H1 (cell line): ENCODE data around the gene RGS14. TPM values are rescaled to one million over a fixed set of nuclear protein-coding genes. Genes with fewer than 3 reads are reported as not detected.

ENCODE experiments used
- CTCF ChIA-PET: fragments of 300-600 bp; sonication (Branson Sonifier 250); formaldehyde crosslinking; loops from one replicate; lab custom pipeline; 2021; ENCODE audit not compliant: partially characterized antibody; lab: Charles Lee
- POLR2A ChIA-PET: fragments of 300-600 bp; sonication (Branson Sonifier 250); formaldehyde crosslinking; loops from one replicate; lab custom pipeline; 2021; ENCODE audit warnings: inconsistent platforms; ENCODE audit not compliant: partially characterized antibody; lab: Charles Lee
- DNase-seq, 2 experiments: peaks; one replicate each; pipeline versions ENCODE4 v3.0.0 to v3.0.0-alpha.2; 2010 to 2022; ENCODE audit warnings: low spot score in 2 of 2, low read depth in 1 of 2, mixed read lengths in 1 of 2
- FAIRE-seq: peaks from 2 replicates; lab custom pipeline; 2011; peaks lifted over from hg19 to GRCh38; lab: Jason Lieb, UNC
- H2AFZ ChIP-seq: 2 replicates; pipeline ENCODE4 v1.8.1; 2012; ENCODE audit warnings: low read length, inconsistent platforms
- H2AK5ac ChIP-seq: 2 replicates; pipeline ENCODE4 v1.6.1; 2013; ENCODE audit warnings: low read depth, low read length
- H2BK120ac ChIP-seq: replicated peaks from 2 replicates; pipeline ENCODE3; 2013; ENCODE audit warnings: low read depth, low read length, inconsistent platforms
- H2BK12ac ChIP-seq: 2 replicates; pipeline ENCODE4 v1.6.1; 2013; ENCODE audit warnings: low read depth, low read length
- H2BK15ac ChIP-seq: 2 replicates; pipeline ENCODE4 v1.6.1; 2013; ENCODE audit warnings: low read length
- H2BK20ac ChIP-seq: 2 replicates; pipeline ENCODE4 v1.6.1; 2013; ENCODE audit warnings: low read length
- H2BK5ac ChIP-seq: 2 replicates; pipeline ENCODE4 v1.6.1; 2013; ENCODE audit warnings: low read depth, low read length
- H3K14ac ChIP-seq: 2 replicates; pipeline ENCODE4 v1.6.1; 2013; ENCODE audit warnings: inconsistent platforms; ENCODE audit not compliant: insufficient read length
- H3K18ac ChIP-seq: 2 replicates; pipeline ENCODE4 v1.6.1; 2013; ENCODE audit warnings: low read length; ENCODE audit errors: extremely low read depth
- H3K23ac ChIP-seq: 2 replicates; pipeline ENCODE4 v1.6.1; 2013; ENCODE audit warnings: inconsistent platforms; ENCODE audit not compliant: insufficient read length
- H3K23me2 ChIP-seq: 2 replicates; pipeline ENCODE4 v1.6.1; 2013; ENCODE audit warnings: low read depth, low read length
- H3K27ac ChIP-seq: 2 replicates; pipeline ENCODE4 v1.6.1; 2011; ENCODE audit warnings: low read depth, low read length, inconsistent platforms
- H3K27me3 ChIP-seq, 4 experiments: replicated peaks in 1 of 4; 1 replicate in 1 of 4; 2 replicates in 3 of 4; pipeline versions ENCODE4 v1.6.1 to v1.8.1; 2011 to 2013; ENCODE audit warnings: low read length in 3 of 4, mild to moderate bottlenecking in 3 of 4, inconsistent platforms in 2 of 4, mixed read lengths in 2 of 4, moderate library complexity in 1 of 4; ENCODE audit not compliant: control insufficient read depth in 3 of 4, insufficient read depth in 3 of 4; ENCODE audit errors: extremely low read depth in 1 of 4
- H3K36me3 ChIP-seq, 4 experiments: 2 replicates each; pipeline versions ENCODE4 v1.6.1 to v1.8.1; 2011 to 2013; ENCODE audit warnings: mild to moderate bottlenecking in 4 of 4, low read length in 3 of 4, moderate library complexity in 2 of 4, control low read depth in 1 of 4, inconsistent platforms in 1 of 4; ENCODE audit not compliant: insufficient read depth in 4 of 4, control insufficient read depth in 2 of 4
- H3K4ac ChIP-seq: replicated peaks from 2 replicates; pipeline ENCODE3; 2013; ENCODE audit warnings: low read length, low read depth, mixed read lengths, inconsistent platforms; ENCODE audit not compliant: insufficient read length
- H3K4me1 ChIP-seq, 4 experiments: replicated peaks in 1 of 4; 1 replicate in 1 of 4; 2 replicates in 3 of 4; pipeline versions ENCODE4 v1.6.1 to v1.8.1; 2011 to 2013; ENCODE audit warnings: low read length in 3 of 4, inconsistent platforms in 2 of 4, mixed read lengths in 1 of 4; ENCODE audit not compliant: insufficient read depth in 4 of 4, control insufficient read depth in 3 of 4
- H3K4me2 ChIP-seq, 2 experiments: 2 replicates each; pipeline versions ENCODE4 v1.6.1 to v1.8.1; 2011 to 2013; ENCODE audit warnings: low read depth in 2 of 2, low read length in 2 of 2, control low read depth in 1 of 2, inconsistent platforms in 1 of 2, mild to moderate bottlenecking in 1 of 2; ENCODE audit not compliant: insufficient read depth in 1 of 2
- H3K4me3 ChIP-seq, 4 experiments: fragments of 200-600, 300-600 bp in 1 of 4; sonication (generic), shearing (Covaris generic), sonication (Bioruptor Twin) in 1 of 4; 2 replicates each; pipeline versions ENCODE4 v1.5.1 to v1.8.1; 2011 to 2016; ENCODE audit warnings: low read length in 4 of 4, low read depth in 3 of 4, control low read depth in 2 of 4, inconsistent platforms in 2 of 4, mild to moderate bottlenecking in 2 of 4, mixed read lengths in 1 of 4, moderate library complexity in 1 of 4; ENCODE audit not compliant: insufficient read depth in 2 of 4; ENCODE audit errors: extremely low read depth in 1 of 4
- H3K56ac ChIP-seq: replicated peaks from 2 replicates; pipeline ENCODE3; 2013; ENCODE audit warnings: low read depth, mild to moderate bottlenecking, mixed read lengths, low read length, inconsistent platforms; ENCODE audit not compliant: insufficient read length
- H3K79me1 ChIP-seq: 2 replicates; pipeline ENCODE4 v1.6.1; 2013; ENCODE audit warnings: low read depth, low read length, control low read depth
- H3K79me2 ChIP-seq, 2 experiments: 2 replicates each; pipeline versions ENCODE4 v1.6.1 to v1.8.1; 2012 to 2013; ENCODE audit warnings: low read length in 2 of 2, mild to moderate bottlenecking in 2 of 2, inconsistent platforms in 1 of 2; ENCODE audit not compliant: insufficient read depth in 2 of 2, control insufficient read depth in 1 of 2
- H3K9ac ChIP-seq, 4 experiments: replicated peaks in 1 of 4; 1 replicate in 1 of 4; 2 replicates in 3 of 4; pipeline versions ENCODE4 v1.6.1 to v1.8.1; 2011 to 2013; ENCODE audit warnings: low read depth in 3 of 4, low read length in 3 of 4, control low read depth in 2 of 4, mild to moderate bottlenecking in 2 of 4, moderate library complexity in 2 of 4, inconsistent platforms in 1 of 4; ENCODE audit errors: extremely low read depth in 1 of 4
- H3K9me3 ChIP-seq, 2 experiments: 2 replicates each; pipeline versions ENCODE4 v1.6.1 to v1.8.1; 2012 to 2013; ENCODE audit warnings: mild to moderate bottlenecking in 2 of 2, moderate library complexity in 2 of 2, control low read depth in 1 of 2, inconsistent platforms in 1 of 2, low read depth in 1 of 2, low read length in 1 of 2, mixed read lengths in 1 of 2; ENCODE audit not compliant: insufficient read depth in 2 of 2
- H4K20me1 ChIP-seq, 2 experiments: replicated peaks in 1 of 2; 2 replicates each; pipeline versions ENCODE3 to v1.8.1; 2011 to 2013; ENCODE audit warnings: inconsistent platforms in 2 of 2, low read length in 2 of 2, mild to moderate bottlenecking in 1 of 2; ENCODE audit not compliant: insufficient read depth in 2 of 2, control insufficient read depth in 1 of 2
- H4K5ac ChIP-seq: 2 replicates; pipeline ENCODE4 v1.6.1; 2013; ENCODE audit warnings: low read length, low read depth, mixed read lengths, inconsistent platforms; ENCODE audit not compliant: insufficient read length
- H4K8ac ChIP-seq: 2 replicates; pipeline ENCODE4 v1.8.0; 2013; ENCODE audit warnings: mild to moderate bottlenecking, moderate library complexity, low read length, inconsistent platforms; ENCODE audit not compliant: insufficient read depth; ENCODE audit errors: extremely low read depth
- H4K91ac ChIP-seq: replicated peaks from 2 replicates; pipeline ENCODE3; 2013; ENCODE audit warnings: low read length, mixed read lengths, inconsistent platforms; ENCODE audit not compliant: insufficient read length
- ASH2L ChIP-seq: fragments of 200-600, 300-600 bp; sonication (generic); IDR thresholded peaks from one replicate; pipeline ENCODE4 v1.7.1; 2017; ENCODE audit warnings: low read length
- CTBP2 ChIP-seq: IDR thresholded peaks from 2 replicates; pipeline ENCODE4 v1.7.0; 2011; ENCODE audit warnings: borderline replicate concordance, mild to moderate bottlenecking, moderate library complexity, mixed read lengths, low read length; ENCODE audit not compliant: insufficient read depth, insufficient read length
- HDAC2 ChIP-seq, 2 experiments: fragments of 300-600 bp in 1 of 2; sonication (generic) in 1 of 2; IDR thresholded peaks; 2 replicates each; pipeline ENCODE4 v1.6.1; 2011 to 2012; ENCODE audit warnings: low read depth in 2 of 2, low read length in 2 of 2, mild to moderate bottlenecking in 2 of 2, moderate library complexity in 2 of 2, borderline replicate concordance in 1 of 2, inconsistent platforms in 1 of 2
- RNF2 ChIP-seq: fragments of 200-900, 300-1000 bp; sonication (generic); IDR thresholded peaks from 2 replicates; pipeline ENCODE4 v1.7.1; 2016; ENCODE audit warnings: borderline replicate concordance, low read depth, mild to moderate bottlenecking, antibody characterized with exemption, low read length; ENCODE audit not compliant: poor library complexity, severe bottlenecking; ENCODE audit errors: missing control alignments
- SIN3A ChIP-seq, 2 experiments: IDR thresholded peaks in 1 of 2; conservative IDR thresholded peaks in 1 of 2; 2 replicates each; pipeline ENCODE4 v1.6.1; 2011 to 2012; ENCODE audit warnings: low read length in 2 of 2, improper control_type of control experiment in 1 of 2, low read depth in 1 of 2, mild to moderate bottlenecking in 1 of 2
- TAF1 ChIP-seq: IDR thresholded peaks from 2 replicates; pipeline ENCODE4 v1.6.1; 2011; ENCODE audit warnings: mild to moderate bottlenecking, low read depth, low read length
- TCF12 ChIP-seq: IDR thresholded peaks from 2 replicates; pipeline ENCODE4 v1.6.1; 2011; ENCODE audit warnings: low read depth, mild to moderate bottlenecking, low read length
- YY1 ChIP-seq: IDR thresholded peaks from 2 replicates; pipeline ENCODE4 v1.6.1; 2011; ENCODE audit warnings: low read depth, mild to moderate bottlenecking, low read length
- ZNF274 ChIP-seq: IDR thresholded peaks from 2 replicates; pipeline ENCODE4 v1.7.0; 2012; ENCODE audit warnings: low read length, borderline replicate concordance; ENCODE audit errors: extremely low read depth
- WGBS, 2 experiments: shearing (Covaris generic) in 1 of 2; methylation state at CpG; one replicate each; pipeline versions ENCODE4 v1.1.6 to v1.1.7; 2013 to 2015; ENCODE audit warnings: low lambda C conversion rate in 2 of 2, mixed read lengths in 2 of 2, inconsistent platforms in 1 of 2, low coverage in 1 of 2, missing lambda C conversion rate in 1 of 2; ENCODE audit not compliant: insufficient replicate concordance in 2 of 2, insufficient coverage in 1 of 2, insufficient read length in 1 of 2; ENCODE audit errors: extremely low coverage in 1 of 2, missing lambda C conversion rate in 1 of 2; 5-methylcytosine and 5-hydroxymethylcytosine counted together
- polyA plus RNA-seq, 7 experiments: library from polyadenylated mRNA; depleted of rRNA in 3 of 7; stranded (reverse) in 5 of 7; unstranded in 2 of 7; fragments of >200 nt in 5 of 7; fragments of 200-250 nt in 2 of 7; gene quantifications; 1 replicate in 5 of 7; 2 replicates in 1 of 7; 4 replicates in 1 of 7; pipeline versions ENCODE4 v1.2.1 to v1.2.3, GENCODE V29; 2011 to 2013; ENCODE audit warnings: missing spikeins in 2 of 7, mixed read lengths in 2 of 7
- total RNA-seq: library from RNA; stranded (reverse); fragmentation: NEBNext Ultra II Directional; extraction: Animal tissue kit (Norgen Biotek cat#: 25700); gene quantifications from 2 replicates; pipeline ENCODE4 v1.2.1, GENCODE V29; 2021

RGS14 gene
- total and polyA plus RNA-seq, 2 of the 8 experiments (the other 6 are each of a cell fraction or from before 2014, with no cell fraction given): 24.4 to 46.1 TPM

DNA sequence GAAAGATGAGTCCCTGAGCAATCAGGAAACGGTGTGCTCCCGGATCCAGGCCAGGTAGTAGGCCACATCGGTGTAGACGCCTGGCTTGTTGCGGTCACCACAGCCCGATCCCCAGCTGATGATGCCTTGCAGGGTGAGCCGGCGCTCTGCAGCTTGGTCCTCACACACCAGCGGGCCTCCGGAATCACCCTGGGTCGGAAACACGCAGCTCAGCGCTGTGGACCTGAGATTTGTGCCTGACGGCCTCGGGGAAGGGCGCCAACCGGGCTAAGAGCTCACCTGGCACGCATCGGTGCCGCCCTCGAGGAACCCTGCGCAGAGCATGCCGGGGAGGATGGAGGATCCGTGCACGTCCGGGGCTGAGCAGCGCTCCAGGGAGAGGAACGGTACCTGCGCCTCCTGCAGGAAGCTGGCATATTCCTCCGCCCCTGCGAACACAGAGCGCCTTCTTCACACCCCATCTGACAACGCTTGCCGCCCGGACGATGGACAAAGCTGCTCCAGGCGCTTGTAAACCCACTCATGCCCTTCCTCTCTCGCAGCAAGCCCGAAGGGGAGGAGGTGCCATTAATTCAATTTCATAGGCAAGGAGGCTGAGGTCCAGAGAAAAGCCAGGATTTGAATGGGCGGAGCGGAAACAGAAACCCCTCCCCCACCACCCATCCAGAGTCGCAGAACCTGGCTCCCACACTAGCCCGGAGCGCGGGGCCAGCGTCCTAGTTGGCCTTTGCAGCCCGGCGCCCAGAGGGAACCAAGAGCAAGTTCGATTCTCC is 44.7 kb downstream of the RGS14 start:
- H3K4me2 ChIP-seq: peak overlapping the region; percentile 82 to 93
- H3K27me3 ChIP-seq: peaks cover 22 to 67% (median 44%) of the 10 kb centered on the region in 4 experiments
- H2BK12ac ChIP-seq: peak overlapping the region; percentile 80; the same call in 1 of the 2 replicates
- H3K9ac ChIP-seq: no peak overlapping the region
- no peak overlapping the region for H3K23ac ChIP-seq
- H2BK5ac ChIP-seq: 0 out of 2 replicates have a peak overlapping the region, but pooled peaks have one; percentile 56
- H3K56ac ChIP-seq: no peak overlapping the region
- peak overlapping the region; percentile 61; the same call in 1 of the 2 replicates for H2BK15ac ChIP-seq
- POLR2A ChIA-PET: interaction anchor here (0.6 to 10.8 kb wide), 26 partner anchors 9 to 96 kb away, joined by 3 to 143 read pairs (median 4); partner anchors contain the start of genes GRK6, LMAN2, PDLIM7 and PRR7
- H3K79me1 ChIP-seq: no peaks in the 10 kb centered on the region
- H2AK5ac ChIP-seq: no peak overlapping the region; the same call in 1 of the 2 replicates
- CTCF ChIA-PET: interaction anchor here (0.5 to 10.5 kb wide), 30 partner anchors 9 to 1081 kb away, joined by 3 to 343 read pairs (median 6); partner anchors contain the start of genes GRK6, LMAN2, PRR7 and RGS14
- H3K4me3 ChIP-seq: peak overlapping the region; percentile 9 to 65 (median 48); a peak in 7 of 8 replicates
- H3K79me2 ChIP-seq: no peaks in the 10 kb centered on the region
- peak overlapping the region; percentile 55 for H3K4ac ChIP-seq
- peak overlapping the region; percentile 45 for H2BK120ac ChIP-seq
- no peaks in the 10 kb centered on the region for H3K36me3 ChIP-seq
- H4K91ac ChIP-seq: peak overlapping the region; percentile 75
- peak overlapping the region; percentile 39 for H4K5ac ChIP-seq
- FAIRE-seq (peak; percentile 58), DNase-seq (peak; percentile 68 to 92)
- H4K8ac ChIP-seq: peak overlapping the region; percentile 81; the same call in 1 of the 2 replicates
- H3K9me3 ChIP-seq: no peaks in the 10 kb centered on the region
- peaks cover 13% of the 10 kb centered on the region; the same call in 1 of the 2 replicates for H3K23me2 ChIP-seq
- H3K4me1 ChIP-seq: peaks cover 0 to 22% (median 14%) of the 10 kb centered on the region in 4 experiments; a peak in 5 of 7 replicates
- H3K14ac ChIP-seq: no peak overlapping the region
- no peak overlapping the region for H3K27ac ChIP-seq
- H3K18ac ChIP-seq: peak overlapping the region; percentile 88
- H2BK20ac ChIP-seq: peak overlapping the region; percentile 36; the same call in 1 of the 2 replicates
- peak overlapping the region; percentile 74; the same call in 1 of the 2 replicates for H2AFZ ChIP-seq
- 18% methylated on average over 43 of the region's 49 CpGs; no CpG with 5 or more reads in 1 of the 2 experiments for WGBS, 2 experiments
- no peaks in the 10 kb centered on the region for H4K20me1 ChIP-seq
- TF ChIP-seq TAF1: peak; percentile 48; the same call in 1 of the 2 replicates
- TF ChIP-seq TCF12: no peak
- TF ChIP-seq ASH2L: peak; percentile 53
- peak; percentile 59 for TF ChIP-seq RNF2
- peak in 1 of 2 experiments; percentile 44; a peak in 2 of 4 replicates for TF ChIP-seq HDAC2 (IDR thresholded peaks at IDR 0.05; ENCODE audit: borderline replicate concordance in 1 of 2, low read depth in 2 of 2, low read length in 2 of 2)
- TF ChIP-seq CTBP2: peak; percentile 66
- TF ChIP-seq SIN3A (conservative IDR thresholded peaks at IDR 0.05 in 1 of 2, IDR thresholded peaks at IDR 0.05 in 1 of 2; ENCODE audit: low read depth in 1 of 2, low read length in 2 of 2): peak in 1 of 2 experiments; percentile 75; a peak in 1 of 4 replicates
- peak; percentile 72 for TF ChIP-seq YY1
- no peak for TF ChIP-seq ZNF274
